ENCODE results near the gene SNRPA. TPM values are rescaled to one million over a fixed set of nuclear protein-coding genes. Genes with fewer than 3 reads are reported as not detected.

SNRPA gene
- total and polyA plus RNA-seq, 2 of the 8 experiments (the other 6 are each of a cell fraction or from before 2014, with no cell fraction given) = 201 to 202 TPM

DNA sequence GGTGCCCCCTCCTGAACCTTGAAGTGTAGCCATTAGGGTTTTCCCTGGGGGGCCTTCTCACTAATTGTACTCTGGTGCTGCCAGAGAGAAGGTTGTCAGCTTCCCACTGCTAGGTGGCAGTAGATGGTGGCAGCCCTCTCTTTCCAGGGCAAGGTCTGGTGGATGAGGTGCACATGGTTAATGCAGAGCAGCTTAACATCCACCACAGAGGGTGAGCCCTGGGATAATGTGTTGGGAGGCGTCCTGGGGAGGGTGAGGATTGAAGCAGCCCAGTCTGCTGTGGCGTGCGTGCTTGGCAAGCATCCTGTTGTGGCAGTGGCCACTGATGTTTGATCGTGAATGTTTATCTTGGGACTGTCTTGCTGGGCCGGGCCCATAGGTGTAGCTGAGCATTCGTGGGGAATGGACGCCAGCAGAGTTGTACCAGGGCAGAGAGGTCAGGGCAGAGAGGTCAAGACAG lies 53.8 kb downstream of the SNRPA start:
- H3K9ac ChIP-seq (replicated peaks in 1 of 4; ENCODE audit: extremely low read depth in 1 of 4, low read depth in 3 of 4, low read length in 3 of 4) = no peak overlapping the region
- no peak overlapping the region for H4K8ac ChIP-seq (ENCODE audit: extremely low read depth, insufficient read depth, low read length)
- no peak overlapping the region for H2BK20ac ChIP-seq (ENCODE audit: low read length)
- no peaks in the 10 kb centered on the region for H3K9me3 ChIP-seq (ENCODE audit: insufficient read depth in 2 of 2, low read depth in 1 of 2, low read length in 1 of 2)
- H2AFZ ChIP-seq (ENCODE audit: low read length) = no peak overlapping the region
- H2AK5ac ChIP-seq (ENCODE audit: low read depth, low read length) = 0 out of 2 replicates have a peak overlapping the region, but pooled peaks have one; percentile 28
- H3K36me3 ChIP-seq (ENCODE audit: control insufficient read depth in 2 of 4, insufficient read depth in 4 of 4, low read length in 3 of 4) = peaks cover 6 to 53% (median 19%) of the 10 kb centered on the region in 4 experiments; a peak in 7 of 8 replicates
- no peak overlapping the region for H3K18ac ChIP-seq (ENCODE audit: extremely low read depth, low read length)
- H4K20me1 ChIP-seq (replicated peaks in 1 of 2; ENCODE audit: control insufficient read depth in 1 of 2, insufficient read depth in 2 of 2, low read length in 2 of 2) = peaks cover 50 to 72% of the 10 kb centered on the region in 2 experiments
- no peak overlapping the region for H2BK15ac ChIP-seq (ENCODE audit: low read length)
- H3K79me2 ChIP-seq (ENCODE audit: control insufficient read depth in 1 of 2, insufficient read depth in 2 of 2, low read length in 2 of 2) = peaks cover 14 to 75% of the 10 kb centered on the region in 2 experiments
- no peak overlapping the region for H3K23ac ChIP-seq (ENCODE audit: insufficient read length)
- ChIA-PET CTCF (ENCODE audit: partially characterized antibody) (interaction anchor here (0.7 to 4.4 kb wide), 9 partner anchors 9 to 143 kb away, joined by 3 to 26 read pairs (median 4); partner anchors contain the start of genes COQ8B, ITPKC and RAB4B), POLR2A (ENCODE audit: partially characterized antibody) (interaction anchor here (0.7 to 15.7 kb wide), 10 partner anchors 9 to 335 kb away, joined by 3 to 241 read pairs (median 6); partner anchors contain the start of genes ACTMAP, COQ8B, ITPKC and MIA)
- H2BK12ac ChIP-seq (ENCODE audit: low read depth, low read length) = no peak overlapping the region
- no peak overlapping the region for H3K56ac ChIP-seq (replicated peaks; ENCODE audit: insufficient read length, low read depth, low read length)
- H3K79me1 ChIP-seq (ENCODE audit: low read depth, low read length) = peaks cover 37% of the 10 kb centered on the region
- H3K4me3 ChIP-seq (ENCODE audit: extremely low read depth in 1 of 4, insufficient read depth in 2 of 4, low read depth in 3 of 4, low read length in 4 of 4) = no peak overlapping the region
- no peak for FAIRE-seq
- H3K14ac ChIP-seq (ENCODE audit: insufficient read length) = no peak overlapping the region
- no peak overlapping the region for H4K91ac ChIP-seq (replicated peaks; ENCODE audit: insufficient read length, low read length)
- no peak overlapping the region; a peak in 1 of 4 replicates for H3K4me2 ChIP-seq (ENCODE audit: insufficient read depth in 1 of 2, low read depth in 2 of 2, low read length in 2 of 2)
- H3K4me1 ChIP-seq (replicated peaks in 1 of 4; ENCODE audit: control insufficient read depth in 3 of 4, insufficient read depth in 4 of 4, low read length in 3 of 4) = peaks cover 3 to 65% (median 35%) of the 10 kb centered on the region in 4 experiments
- H3K27me3 ChIP-seq (replicated peaks in 1 of 4; ENCODE audit: control insufficient read depth in 3 of 4, extremely low read depth in 1 of 4, insufficient read depth in 3 of 4, low read length in 3 of 4) = no peaks in the 10 kb centered on the region
- no peak for DNase-seq (ENCODE audit: low read depth in 1 of 2, low spot score in 2 of 2)
- no peak overlapping the region for H4K5ac ChIP-seq (ENCODE audit: insufficient read length, low read depth, low read length)
- H2BK5ac ChIP-seq (ENCODE audit: low read depth, low read length) = 0 out of 2 replicates have a peak overlapping the region, but pooled peaks have one; percentile 35
- H3K27ac ChIP-seq (ENCODE audit: low read depth, low read length) = no peak overlapping the region
- H3K23me2 ChIP-seq (ENCODE audit: low read depth, low read length) = peaks cover 3% of the 10 kb centered on the region; the same call in 1 of the 2 replicates
- WGBS, 2 experiments (ENCODE audit: extremely low coverage in 1 of 2, insufficient coverage in 1 of 2, insufficient read length in 1 of 2, insufficient replicate concordance in 2 of 2, low coverage in 1 of 2, low lambda C conversion rate in 2 of 2, missing lambda C conversion rate in 1 of 2) = 91% methylated on average over 7 of the region's 7 CpGs; no CpG with 5 or more reads in 1 of the 2 experiments
- H3K4ac ChIP-seq (replicated peaks; ENCODE audit: insufficient read length, low read depth, low read length) = no peak overlapping the region
- no peak overlapping the region for H2BK120ac ChIP-seq (replicated peaks; ENCODE audit: low read depth, low read length)
- TF ChIP-seq CTBP2 (IDR thresholded peaks at IDR 0.05; ENCODE audit: borderline replicate concordance, insufficient read depth, insufficient read length, low read length) (no peak), CREB1 (IDR thresholded peaks at IDR 0.05) (no peak), TAF1 (IDR thresholded peaks at IDR 0.05; ENCODE audit: low read depth, low read length) (no peak), JUN (IDR thresholded peaks at IDR 0.05; ENCODE audit: low read depth, low read length) (no peak), SP1 (IDR thresholded peaks at IDR 0.05; ENCODE audit: low read depth, low read length) (no peak), RNF2 (IDR thresholded peaks at IDR 0.05; ENCODE audit: borderline replicate concordance, low read depth, low read length, missing control alignments, poor library complexity, severe bottlenecking) (no peak), CHD1 (IDR thresholded peaks at IDR 0.05; ENCODE audit: low read depth, low read length) (no peak), FOSL1 (IDR thresholded peaks at IDR 0.05; ENCODE audit: insufficient read depth, low read depth, low read length) (no peak), JUND (IDR thresholded peaks at IDR 0.05; ENCODE audit: low read length) (no peak), KDM1A (IDR thresholded peaks at IDR 0.05; ENCODE audit: borderline replicate concordance, low read length) (no peak), SUZ12 (IDR thresholded peaks at IDR 0.05; ENCODE audit: low read length) (no peak)
- TF ChIP-seq, protein P1, sequence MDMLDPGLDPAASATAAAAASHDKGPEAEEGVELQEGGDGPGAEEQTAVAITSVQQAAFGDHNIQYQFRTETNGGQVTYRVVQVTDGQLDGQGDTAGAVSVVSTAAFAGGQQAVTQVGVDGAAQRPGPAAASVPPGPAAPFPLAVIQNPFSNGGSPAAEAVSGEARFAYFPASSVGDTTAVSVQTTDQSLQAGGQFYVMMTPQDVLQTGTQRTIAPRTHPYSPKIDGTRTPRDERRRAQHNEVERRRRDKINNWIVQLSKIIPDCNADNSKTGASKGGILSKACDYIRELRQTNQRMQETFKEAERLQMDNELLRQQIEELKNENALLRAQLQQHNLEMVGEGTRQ (IDR thresholded peaks at IDR 0.05; ENCODE audit: low read length) = no peak

Data from H1 (cell line).